Mesothelial cell of epicardium (in vitro differentiated cells): ENCODE measurements around the gene OAS1. TPM values are rescaled to one million over a fixed set of nuclear protein-coding genes. Genes with fewer than 3 reads are reported as not detected.

Experiments used
- DNase-seq, 2 experiments: peaks; one replicate each; pipeline ENCODE4 v3.0.0; 2021; ENCODE audit warnings: low spot score in 2 of 2; ENCODE audit not compliant: unreplicated experiment in 2 of 2
- H3K27ac Mint-ChIP-seq: 2 replicates; pipeline ENCODE4 v1.8.0; 2021; ENCODE audit warnings: mixed read lengths
- H3K27me3 Mint-ChIP-seq: 2 replicates; pipeline ENCODE4 v1.8.0; 2021; ENCODE audit warnings: low read depth, mixed read lengths
- H3K36me3 Mint-ChIP-seq: 2 replicates; pipeline ENCODE4 v1.8.0; 2021; ENCODE audit warnings: mixed read lengths
- H3K4me1 Mint-ChIP-seq: 2 replicates; pipeline ENCODE4 v1.8.0; 2021; ENCODE audit warnings: mixed read lengths
- H3K4me3 Mint-ChIP-seq: 2 replicates; pipeline ENCODE4 v1.8.0; 2021; ENCODE audit warnings: mild to moderate bottlenecking, moderate library complexity, mixed read lengths
- H3K9me3 Mint-ChIP-seq: 2 replicates; pipeline ENCODE4 v1.8.0; 2021; ENCODE audit warnings: mixed read lengths
- CTCF ChIP-seq: fragments of 200-600 bp; sonication (generic); IDR thresholded peaks from one replicate; pipeline ENCODE4 v1.5.0; 2021; ENCODE audit warnings: antibody characterized with exemption; ENCODE audit not compliant: unreplicated experiment
- total RNA-seq: library from RNA; stranded (reverse); gene quantifications from 3 replicates; pipeline ENCODE4 v1.2.1, GENCODE V29; 2021

Gene OAS1
- total RNA-seq, 1 donor from 2014 or later: 8.9 TPM

DNA sequence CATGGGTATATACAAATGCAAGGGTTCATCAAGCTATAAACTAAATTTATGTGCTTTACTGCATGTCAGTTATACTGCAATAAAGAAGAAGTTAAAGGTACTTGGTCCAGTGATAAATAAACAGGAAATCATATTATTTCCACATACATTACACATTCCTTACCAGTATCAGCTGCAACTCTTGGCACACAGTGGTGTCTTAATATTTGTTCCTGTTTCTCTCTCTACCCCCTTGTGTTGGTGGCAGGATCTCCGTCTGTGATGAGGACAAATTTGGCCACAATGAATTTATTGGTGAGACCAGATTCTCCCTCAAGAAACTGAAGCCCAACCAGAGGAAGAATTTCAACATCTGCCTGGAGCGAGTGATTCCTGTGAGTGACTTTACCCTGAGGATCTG, 19.2 kb upstream of the OAS1 start:
- Mint-ChIP-seq H3K9me3 (peaks cover 19% of the 10 kb centered on the region), H3K27me3 (peaks cover 20% of the 10 kb centered on the region), H3K27ac (no peak overlapping the region), H3K36me3 (no peaks in the 10 kb centered on the region), H3K4me3 (no peak overlapping the region), H3K4me1 (no peaks in the 10 kb centered on the region)
- no peak for DNase-seq
- TF ChIP-seq CTCF: no peak

GRCh38 chr12:112891093-112892024, 15.4 kb upstream of the OAS1 start:
- H3K27me3 Mint-ChIP-seq: peaks cover 17% of the 10 kb centered on the region
- TF ChIP-seq CTCF: no peak
- DNase-seq: no peak

GRCh38 chr12:112892856-112893255, 13.9 kb upstream of the OAS1 start:
- peaks cover 32% of the 10 kb centered on the region for H3K27me3 Mint-ChIP-seq
- H3K27ac Mint-ChIP-seq: no peak overlapping the region
- no peaks in the 10 kb centered on the region for H3K9me3 Mint-ChIP-seq
- no peak overlapping the region for H3K4me3 Mint-ChIP-seq
- H3K4me1 Mint-ChIP-seq: no peaks in the 10 kb centered on the region
- no peak for DNase-seq
- H3K36me3 Mint-ChIP-seq: no peaks in the 10 kb centered on the region
- no peak for TF ChIP-seq CTCF

More at GRCh38 chr12:112891093-112892024, 15.4 kb upstream of the OAS1 start:
- Mint-ChIP-seq H3K4me3 (no peak overlapping the region), H3K27ac (no peak overlapping the region), H3K4me1 (no peaks in the 10 kb centered on the region), H3K9me3 (peaks cover 7% of the 10 kb centered on the region), H3K36me3 (no peaks in the 10 kb centered on the region)

GRCh38 chr12:112894128-112894527, 12.6 kb upstream of the OAS1 start:
- DNase-seq: no peak
- H3K4me3 Mint-ChIP-seq: no peak overlapping the region
- H3K4me1 Mint-ChIP-seq: no peaks in the 10 kb centered on the region
- H3K27me3 Mint-ChIP-seq: peaks cover 43% of the 10 kb centered on the region
- H3K27ac Mint-ChIP-seq: no peak overlapping the region
- no peak for TF ChIP-seq CTCF
- H3K36me3 Mint-ChIP-seq: no peaks in the 10 kb centered on the region
- no peaks in the 10 kb centered on the region for H3K9me3 Mint-ChIP-seq

DNA sequence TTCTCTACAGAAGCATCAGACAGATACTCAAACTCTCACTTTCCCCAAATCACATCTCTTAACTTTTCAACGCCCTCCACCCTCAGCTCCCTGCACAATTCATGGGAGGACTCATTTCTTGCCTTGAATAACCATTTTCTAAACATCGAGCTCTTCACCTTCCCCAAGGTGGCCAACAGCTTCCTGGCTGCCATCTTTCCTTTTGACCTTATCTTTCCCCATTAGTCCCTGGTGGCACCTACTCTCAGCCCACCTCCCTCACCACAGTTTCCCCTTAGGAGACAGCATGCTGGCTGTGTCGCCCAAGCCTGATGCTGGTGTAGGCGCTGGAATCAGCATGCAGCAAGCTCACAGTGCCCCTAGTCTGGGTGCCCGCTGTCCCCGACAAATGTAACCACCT, 8.4 kb upstream of the OAS1 start:
- no peaks in the 10 kb centered on the region for H3K4me1 Mint-ChIP-seq
- no peak for DNase-seq
- no peaks in the 10 kb centered on the region for H3K36me3 Mint-ChIP-seq
- H3K9me3 Mint-ChIP-seq: peaks cover 3% of the 10 kb centered on the region
- peaks cover 37% of the 10 kb centered on the region for H3K27me3 Mint-ChIP-seq
- no peak overlapping the region for H3K27ac Mint-ChIP-seq
- H3K4me3 Mint-ChIP-seq: no peak overlapping the region
- no peak for TF ChIP-seq CTCF
